Endothelial cell of umbilical vein (primary cell): ENCODE measurements around the gene PPP1R7. TPM values are rescaled to one million over a fixed set of nuclear protein-coding genes. Genes with fewer than 3 reads are reported as not detected.

Experiments used
- BruUV-seq: library from RNA; stranded (reverse); fragments of 400-500 nt; replicated peaks from 2 replicates; lab custom pipeline; 2021; lab: Mats Ljungman, UMichigan
- CTCF ChIA-PET: fragments of 300-600, 350-600 bp; sonication (Branson Sonifier 250); formaldehyde crosslinking; loops from one replicate; lab custom pipeline; 2021; ENCODE audit warnings: antibody characterized with exemption, inconsistent platforms; lab: Charles Lee
- POLR2A ChIA-PET: fragments of 300-600, 350-600 bp; sonication (Branson Sonifier 250); formaldehyde crosslinking; loops from one replicate; lab custom pipeline; 2021; ENCODE audit warnings: antibody characterized with exemption, inconsistent platforms; lab: Charles Lee
- DNase-seq: peaks from one replicate; pipeline ENCODE4 v3.0.0-alpha.2; 2011; ENCODE audit warnings: low read depth, low spot score
- FAIRE-seq: peaks from 2 replicates; lab custom pipeline; 2011; peaks lifted over from hg19 to GRCh38; lab: Jason Lieb, UNC
- H2AFZ ChIP-seq: 2 replicates; pipeline ENCODE4 v1.6.0; 2012; ENCODE audit warnings: low read depth, low read length, control low read depth, inconsistent platforms
- H3K27ac ChIP-seq: 2 replicates; pipeline ENCODE4 v1.5.1; 2011; ENCODE audit warnings: low read depth, mild to moderate bottlenecking, control low read depth, low read length, moderate library complexity; ENCODE audit not compliant: insufficient read depth
- H3K27me3 ChIP-seq, 2 experiments: 2 replicates each; pipeline versions ENCODE4 v1.6.0 to v1.6.1; 2011; ENCODE audit warnings: low read length in 2 of 2, mixed read lengths in 1 of 2; ENCODE audit not compliant: control insufficient read depth in 2 of 2, insufficient read depth in 2 of 2
- H3K36me3 ChIP-seq, 2 experiments: 2 replicates in 1 of 2; 3 replicates in 1 of 2; pipeline ENCODE4 v1.5.1; 2011; ENCODE audit warnings: low read length in 2 of 2, mild to moderate bottlenecking in 1 of 2, moderate library complexity in 1 of 2; ENCODE audit not compliant: control insufficient read depth in 2 of 2, insufficient read depth in 2 of 2; ENCODE audit errors: extremely low read depth in 1 of 2
- H3K4me1 ChIP-seq: 3 replicates; pipeline ENCODE4 v1.5.1; 2011; ENCODE audit warnings: mild to moderate bottlenecking, low read length; ENCODE audit not compliant: control insufficient read depth, insufficient read depth; ENCODE audit errors: extremely low read depth
- H3K4me2 ChIP-seq: 2 replicates; pipeline ENCODE4 v1.6.1; 2011; ENCODE audit warnings: low read length, control low read depth, mixed read lengths; ENCODE audit not compliant: insufficient read depth
- H3K4me3 ChIP-seq, 3 experiments: fragments of 200-600 bp in 1 of 3; sonication (generic), shearing (Covaris generic) in 1 of 3; replicated peaks in 1 of 3; 2 replicates each; pipeline ENCODE4 v1.5.1; 2011 to 2016; ENCODE audit warnings: control low read depth in 3 of 3, low read length in 3 of 3, mild to moderate bottlenecking in 2 of 3, inconsistent platforms in 1 of 3, low read depth in 1 of 3, moderate library complexity in 1 of 3; ENCODE audit not compliant: insufficient read depth in 1 of 3
- H3K79me2 ChIP-seq: 2 replicates; pipeline ENCODE4 v1.6.0; 2012; ENCODE audit warnings: low read length, inconsistent platforms; ENCODE audit not compliant: control insufficient read depth, insufficient read depth
- H3K9ac ChIP-seq: replicated peaks from 2 replicates; pipeline ENCODE3; 2011; ENCODE audit warnings: low read length, control low read depth; ENCODE audit not compliant: insufficient read depth; ENCODE audit errors: extremely low read depth
- H3K9me1 ChIP-seq: replicated peaks from 3 replicates; pipeline ENCODE4 v1.6.0; 2011; ENCODE audit warnings: mild to moderate bottlenecking, low read length; ENCODE audit not compliant: control insufficient read depth, insufficient read depth; ENCODE audit errors: extremely low read depth
- H3K9me3 ChIP-seq: replicated peaks from 2 replicates; pipeline ENCODE4 v1.5.1; 2012; ENCODE audit warnings: low read length, inconsistent platforms; ENCODE audit not compliant: control insufficient read depth, insufficient read depth
- H4K20me1 ChIP-seq: replicated peaks from 2 replicates; pipeline ENCODE3; 2011; ENCODE audit warnings: mild to moderate bottlenecking, low read length; ENCODE audit not compliant: control insufficient read depth, insufficient read depth; ENCODE audit errors: extremely low read depth
- EZH2 ChIP-seq: IDR thresholded peaks from 2 replicates; pipeline ENCODE4 v1.6.1; 2012; ENCODE audit warnings: borderline replicate concordance, low read depth, mild to moderate bottlenecking, moderate library complexity, low read length, inconsistent platforms; ENCODE audit not compliant: severe bottlenecking
- FOS ChIP-seq: IDR thresholded peaks from 2 replicates; pipeline ENCODE4 v1.6.1; 2011; ENCODE audit warnings: mild to moderate bottlenecking, low read length, moderate library complexity, borderline replicate concordance; ENCODE audit not compliant: insufficient read depth
- GATA2 ChIP-seq: IDR thresholded peaks from 2 replicates; pipeline ENCODE4 v1.7.0; 2011; ENCODE audit warnings: low read depth, mild to moderate bottlenecking, moderate library complexity, mixed read lengths, low read length; ENCODE audit not compliant: insufficient read length, insufficient read depth
- JUN ChIP-seq: IDR thresholded peaks from 2 replicates; pipeline ENCODE4 v1.6.1; 2011; ENCODE audit warnings: borderline replicate concordance, low read depth; ENCODE audit not compliant: insufficient read length, insufficient read depth
- MAX ChIP-seq: IDR thresholded peaks from 2 replicates; pipeline ENCODE4 v1.6.1; 2011; ENCODE audit not compliant: insufficient read depth, insufficient read length
- MYC ChIP-seq: IDR thresholded peaks from one replicate; pipeline ENCODE4 v1.6.1; 2011; ENCODE audit warnings: mild to moderate bottlenecking, low read depth, low read length
- POLR2A ChIP-seq: IDR thresholded peaks from 2 replicates; pipeline ENCODE4 v1.6.1; 2012; ENCODE audit warnings: low read depth, mild to moderate bottlenecking, control low read depth, low read length
- POLR2AphosphoS5 ChIP-seq: IDR thresholded peaks from 2 replicates; pipeline ENCODE4 v1.6.1; 2012; ENCODE audit warnings: low read depth, mild to moderate bottlenecking, control low read depth, low read length, moderate library complexity; ENCODE audit not compliant: insufficient read depth
- dilution Hi-C: fragments of 300-500 bp; cut with MboI; formaldehyde crosslinking; loops from one replicate; pipeline ENCODE4 v1.15.0; 2019; ENCODE audit warnings: low sequenced_read_pairs; ENCODE audit not compliant: extremely low pct_ligation_motif_present
- intact Hi-C: fragments of 100-400 bp; cut with micrococcal nuclease; formaldehyde crosslinking; loops from one replicate; pipeline ENCODE4 v1.10.0; 2022
- polyA plus RNA-seq, 4 experiments: library from polyadenylated mRNA; depleted of rRNA in 3 of 4; stranded (reverse) in 3 of 4; unstranded in 1 of 4; fragments of >200 nt; gene quantifications; 2 replicates each; pipeline versions ENCODE4 v1.2.1 to v1.2.3, GENCODE V29; 2011 to 2012; ENCODE audit warnings: missing spikeins in 1 of 4
- total RNA-seq: library from RNA; stranded (reverse); gene quantifications from 2 replicates; pipeline ENCODE4 v1.2.3, GENCODE V29; 2021

PPP1R7 gene
- total and polyA plus RNA-seq, 2 donors (not counting 3 experiments of a cell fraction or from before 2014, with no cell fraction given) = 30.3 to 60.8 TPM

DNA sequence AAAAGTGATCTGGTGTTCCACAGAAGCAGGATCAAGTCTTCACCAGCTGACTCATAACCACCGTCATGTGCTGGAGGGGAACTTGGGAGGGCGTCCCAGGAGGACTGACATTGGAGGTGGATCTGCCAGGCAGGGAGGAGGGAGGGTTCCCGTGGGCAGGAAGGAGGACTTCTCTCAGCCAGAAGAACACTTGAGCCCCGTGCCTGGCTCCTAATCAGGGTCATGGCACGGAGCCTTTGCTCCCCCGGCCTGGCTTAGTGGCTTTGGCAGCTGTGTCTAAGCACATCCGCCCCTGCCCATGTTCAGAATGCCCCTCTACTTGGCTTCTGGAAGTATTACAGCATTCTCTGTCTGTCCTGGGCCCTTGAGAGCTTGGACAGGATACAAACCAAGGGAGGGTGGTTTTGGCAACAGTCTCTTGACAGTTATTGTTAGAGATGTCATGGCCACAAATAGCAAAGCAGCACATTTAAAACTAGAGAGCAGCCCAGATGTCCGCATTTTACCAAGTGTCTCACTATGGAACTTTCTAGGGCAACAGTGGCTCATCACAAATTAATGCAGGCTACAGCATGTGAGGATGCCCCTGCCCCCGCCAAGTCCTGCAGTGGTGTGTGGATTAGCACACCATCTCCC is 11.5 kb downstream of the PPP1R7 start:
- no peak overlapping the region for H3K4me2 ChIP-seq
- FAIRE-seq (no peak), DNase-seq (no peak)
- no peaks in the 10 kb centered on the region for H4K20me1 ChIP-seq
- dilution Hi-C loops = no loop called here
- POLR2A ChIA-PET = no interaction called here
- no peak overlapping the region for H3K9ac ChIP-seq
- intact Hi-C loops = no loop called here
- no peaks in the 10 kb centered on the region for H3K79me2 ChIP-seq
- H3K36me3 ChIP-seq = peaks cover 0 to 27% of the 10 kb centered on the region in 2 experiments
- H3K27me3 ChIP-seq = no peaks in the 10 kb centered on the region
- no peaks in the 10 kb centered on the region for H3K9me3 ChIP-seq
- TF ChIP-seq MAX = no peak
- TF ChIP-seq EZH2 = no peak
- TF ChIP-seq JUN = no peak
- TF ChIP-seq POLR2A = no peak
- no peak for TF ChIP-seq POLR2AphosphoS5
- TF ChIP-seq GATA2 = no peak
- no peak for TF ChIP-seq FOS
- H3K27ac ChIP-seq = no peak overlapping the region
- H3K9me1 ChIP-seq = no peaks in the 10 kb centered on the region
- H3K4me3 ChIP-seq = no peak overlapping the region
- H3K4me1 ChIP-seq = peaks cover 7% of the 10 kb centered on the region
- CTCF ChIA-PET = no interaction called here
- BruUV-seq = no TSS peak
- no peak overlapping the region for H2AFZ ChIP-seq

GRCh38 chr2:241163601-241164118 is 13.4 kb downstream of the PPP1R7 start:
- TF ChIP-seq EZH2 = no peak
- TF ChIP-seq FOS = no peak
- no peak for TF ChIP-seq JUN
- TF ChIP-seq MYC = no peak
- no peak for TF ChIP-seq POLR2A
- no peak for TF ChIP-seq GATA2
- no peaks in the 10 kb centered on the region for H3K9me1 ChIP-seq
- H3K79me2 ChIP-seq = no peaks in the 10 kb centered on the region
- dilution Hi-C loops = no loop called here
- ChIA-PET POLR2A (no interaction called here), CTCF (no interaction called here)
- H3K4me1 ChIP-seq = no peaks in the 10 kb centered on the region
- H3K27ac ChIP-seq = no peak overlapping the region
- intact Hi-C loops = no loop called here
- no peaks in the 10 kb centered on the region for H4K20me1 ChIP-seq
- no peak overlapping the region for H3K4me3 ChIP-seq
- H3K36me3 ChIP-seq = peaks cover 0 to 33% of the 10 kb centered on the region in 2 experiments
- DNase-seq = no peak
- no peaks in the 10 kb centered on the region for H3K9me3 ChIP-seq
- H3K9ac ChIP-seq = no peak overlapping the region
- no peak for FAIRE-seq
- no peak overlapping the region for H3K4me2 ChIP-seq
- no TSS peak for BruUV-seq
- no peak overlapping the region for H2AFZ ChIP-seq
- H3K27me3 ChIP-seq = no peaks in the 10 kb centered on the region
